ENCODE results near the gene NFKBIE.

- no peak for TF ChIP-seq CTCF (IDR thresholded peaks at IDR 0.05; ENCODE audit: low read depth, low read length, missing input control)
- TF ChIP-seq REST (IDR thresholded peaks at IDR 0.05) = no peak
- TF ChIP-seq JUND (IDR thresholded peaks at IDR 0.05) = no peak
- TF ChIP-seq TAF1 (conservative IDR thresholded peaks at IDR 0.05) = no peak
- TF ChIP-seq MAX (IDR thresholded peaks at IDR 0.05) = no peak
- no peak for TF ChIP-seq ATF3 (IDR thresholded peaks at IDR 0.05)
- TF ChIP-seq RAD21 (IDR thresholded peaks at IDR 0.05) = no peak
- no peak for TF ChIP-seq EGR1 (IDR thresholded peaks at IDR 0.05; ENCODE audit: low read depth in 2 of 2)
- TF ChIP-seq YY1 (IDR thresholded peaks at IDR 0.05) = no peak
- no peak for TF ChIP-seq SP1 (IDR thresholded peaks at IDR 0.05)
- TF ChIP-seq FOXA1 (IDR thresholded peaks at IDR 0.05) = no peak
These were observed 16.1 kb downstream of the NFKBIE start for GRCh38 chr6:44249082-44249748.

All from liver (tissue), 3 donors.